Mucosa of descending colon (tissue), 3 donors: Measurements from ENCODE around the gene OSBPL1A. TPM values are rescaled to one million over a fixed set of nuclear protein-coding genes. Genes with fewer than 3 reads are reported as not detected.

ENCODE experiments used
- ATAC-seq: fragments of 200-7000 bp; cut with Tn5 transposase; one replicate; pipeline ENCODE4 v1.9.1; 2020; ENCODE audit warnings: mild to moderate bottlenecking, moderate library complexity
- DNase-seq, 3 donors: peaks; one replicate each; pipeline ENCODE4 v3.0.0-alpha.2; 2020
- H3K36me3 ChIP-seq: fragments of 200-600 bp; one replicate; pipeline ENCODE4 v1.8.0; 2021; ENCODE audit warnings: low read depth, mild to moderate bottlenecking
- H3K4me1 ChIP-seq: fragments of 200-600 bp; one replicate; pipeline ENCODE4 v1.8.0; 2021; ENCODE audit warnings: low read depth, mild to moderate bottlenecking
- H3K4me3 ChIP-seq: fragments of 200-600 bp; one replicate; pipeline ENCODE4 v1.8.0; 2021; ENCODE audit warnings: mild to moderate bottlenecking
- H3K9me3 ChIP-seq: fragments of 200-600 bp; one replicate; pipeline ENCODE4 v1.8.0; 2021; ENCODE audit warnings: mild to moderate bottlenecking
- CTCF ChIP-seq: fragments of 200-600 bp; IDR thresholded peaks from one replicate; pipeline ENCODE4 v1.8.0; 2022; ENCODE audit warnings: antibody characterized with exemption, mild to moderate bottlenecking
- intact Hi-C, 2 donors: fragments of 100-400 bp; cut with DNase I in 1 of 2; cut with micrococcal nuclease in 1 of 2; formaldehyde crosslinking; loops; one replicate each; pipeline versions ENCODE4 v1.11.0 to v1.11.1; 2022; cut with DNase I, micrococcal nuclease
- total RNA-seq, 3 donors: library from RNA; stranded (reverse); fragmentation: NEBNext Ultra II Directional in 2 of 3; extraction: Animal tissue kit (Norgen Biotek cat#: 25700) in 2 of 3; gene quantifications; one replicate each; pipeline versions ENCODE4 v1.2.1 to v1.2.4, GENCODE V29; 2021 to 2023
- donor health status: DM: no; HTN: no; CAD: no; lungs with moderate emphysema.
- donor health status: DM: no; HTN: no; CAD: no.
- donor health status: DM: no; HTN: yes; CAD: no.

The OSBPL1A gene
- total RNA-seq, 3 donors from 2014 or later, result 32.5 to 77.5 (median 69.8) TPM

- no peak for TF ChIP-seq CTCF
- ATAC-seq, result no peak
Observed at GRCh38 chr18:24426073-24426397, 28.4 kb upstream of the OSBPL1A start.

GRCh38 chr18:24421831-24422230 is 24.2 kb upstream of the OSBPL1A start:
- no peaks in the 10 kb centered on the region for H3K9me3 ChIP-seq
- TF ChIP-seq CTCF, result no peak
- no peaks in the 10 kb centered on the region for H3K4me1 ChIP-seq
- DNase-seq (no peak), ATAC-seq (no peak)
- intact Hi-C loops, result no loop called here
- H3K4me3 ChIP-seq, result no peak overlapping the region
- no peaks in the 10 kb centered on the region for H3K36me3 ChIP-seq

More at GRCh38 chr18:24426073-24426397, 28.4 kb upstream of the OSBPL1A start:
- Histone ChIP-seq H3K4me1 (peaks cover 5% of the 10 kb centered on the region), H3K4me3 (peak overlapping the region; percentile 43), H3K36me3 (no peaks in the 10 kb centered on the region), H3K9me3 (no peaks in the 10 kb centered on the region)
- DNase-seq, result no peak
- intact Hi-C loops, result no loop called here

GRCh38 chr18:24420551-24420950 is 22.9 kb upstream of the OSBPL1A start:
- ATAC-seq (no peak), DNase-seq (no peak)
- TF ChIP-seq CTCF, result no peak
- Histone ChIP-seq H3K4me1 (no peaks in the 10 kb centered on the region), H3K36me3 (no peaks in the 10 kb centered on the region), H3K4me3 (no peak overlapping the region), H3K9me3 (no peaks in the 10 kb centered on the region)
- intact Hi-C loops, result no loop called here

- no peak overlapping the region for H3K4me3 ChIP-seq
- H3K4me1 ChIP-seq, result no peaks in the 10 kb centered on the region
- no peak for DNase-seq
- no peak for TF ChIP-seq CTCF
- no peaks in the 10 kb centered on the region for H3K36me3 ChIP-seq
- ATAC-seq, result no peak
- intact Hi-C loops, result no loop called here
- no peaks in the 10 kb centered on the region for H3K9me3 ChIP-seq
Observed at GRCh38 chr18:24417480-24417879, 19.9 kb upstream of the OSBPL1A start.

GRCh38 chr18:24414349-24415003 is 16.9 kb upstream of the OSBPL1A start:
- H3K36me3 ChIP-seq, result no peaks in the 10 kb centered on the region
- H3K4me3 ChIP-seq, result no peak overlapping the region
- H3K9me3 ChIP-seq, result no peaks in the 10 kb centered on the region
- intact Hi-C loops, result no loop called here
- no peak for TF ChIP-seq CTCF
- ATAC-seq (no peak), DNase-seq (no peak)
- H3K4me1 ChIP-seq, result no peaks in the 10 kb centered on the region

GRCh38 chr18:24413148-24413547 is 15.5 kb upstream of the OSBPL1A start:
- Histone ChIP-seq H3K36me3 (no peaks in the 10 kb centered on the region), H3K4me3 (no peak overlapping the region), H3K4me1 (no peaks in the 10 kb centered on the region), H3K9me3 (no peaks in the 10 kb centered on the region)
- ATAC-seq (no peak), DNase-seq (peak in 1 of 3 donors; percentile 62)
- peak; percentile 27 for TF ChIP-seq CTCF
- intact Hi-C loops, result no loop called here
